ENCODE measurements around the gene ZNF550.

The ZNF550 gene

DNA sequence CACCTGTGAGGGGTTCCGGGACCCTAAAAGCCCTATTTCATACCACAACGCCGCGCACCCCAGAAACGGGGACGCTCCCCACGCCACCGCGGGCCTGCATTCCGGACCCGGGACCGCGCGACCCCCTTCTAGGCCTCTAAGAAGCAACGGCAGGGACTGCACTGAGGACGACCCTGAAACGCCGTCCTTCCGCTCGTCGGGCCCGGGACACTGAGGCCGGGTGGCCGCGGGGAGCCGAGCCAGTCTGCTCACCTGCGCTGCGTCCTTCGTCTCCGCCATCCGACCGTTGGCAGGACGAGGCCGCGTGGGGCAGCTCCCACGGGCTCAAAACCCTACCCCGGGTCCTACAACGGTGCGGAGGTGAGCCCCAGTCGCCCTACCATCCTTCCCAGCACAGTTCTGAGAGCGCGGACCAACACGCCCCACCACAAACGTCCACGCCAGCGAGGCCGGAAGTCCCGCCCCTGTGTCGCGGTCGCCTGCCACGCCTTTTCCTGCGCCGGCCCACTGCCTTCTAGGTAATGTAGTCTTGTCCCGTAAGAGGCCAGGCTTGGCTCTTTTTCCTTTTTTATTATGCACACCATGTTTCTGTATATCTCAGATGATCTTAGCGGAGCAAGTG is at the start of gene ZNF550:
TSS of gene ZNF550 (minus strand) at position 460 of the 622 bp plus-strand sequence. CDS start at position 279, 181 bp downstream.
- DNase-seq (ENCODE audit: low spot score) (peak; percentile 92), FAIRE-seq (no peak)

DNA sequence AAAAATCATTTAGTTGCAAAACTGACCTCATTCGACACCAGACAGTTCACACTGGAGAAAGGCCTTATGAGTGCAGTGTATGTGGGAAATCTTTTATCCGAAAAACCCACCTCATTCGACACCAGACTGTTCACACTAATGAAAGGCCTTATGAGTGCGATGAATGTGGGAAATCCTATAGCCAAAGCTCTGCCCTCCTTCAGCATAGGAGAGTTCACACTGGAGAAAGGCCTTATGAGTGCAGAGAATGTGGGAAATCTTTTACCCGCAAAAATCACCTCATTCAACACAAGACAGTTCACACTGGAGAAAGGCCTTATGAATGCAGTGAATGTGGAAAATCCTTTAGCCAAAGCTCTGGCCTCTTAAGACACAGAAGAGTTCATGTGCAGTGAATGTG is 47.3 kb upstream of the ZNF550 start:
- FAIRE-seq (no peak), DNase-seq (ENCODE audit: low spot score) (no peak)

DNA sequence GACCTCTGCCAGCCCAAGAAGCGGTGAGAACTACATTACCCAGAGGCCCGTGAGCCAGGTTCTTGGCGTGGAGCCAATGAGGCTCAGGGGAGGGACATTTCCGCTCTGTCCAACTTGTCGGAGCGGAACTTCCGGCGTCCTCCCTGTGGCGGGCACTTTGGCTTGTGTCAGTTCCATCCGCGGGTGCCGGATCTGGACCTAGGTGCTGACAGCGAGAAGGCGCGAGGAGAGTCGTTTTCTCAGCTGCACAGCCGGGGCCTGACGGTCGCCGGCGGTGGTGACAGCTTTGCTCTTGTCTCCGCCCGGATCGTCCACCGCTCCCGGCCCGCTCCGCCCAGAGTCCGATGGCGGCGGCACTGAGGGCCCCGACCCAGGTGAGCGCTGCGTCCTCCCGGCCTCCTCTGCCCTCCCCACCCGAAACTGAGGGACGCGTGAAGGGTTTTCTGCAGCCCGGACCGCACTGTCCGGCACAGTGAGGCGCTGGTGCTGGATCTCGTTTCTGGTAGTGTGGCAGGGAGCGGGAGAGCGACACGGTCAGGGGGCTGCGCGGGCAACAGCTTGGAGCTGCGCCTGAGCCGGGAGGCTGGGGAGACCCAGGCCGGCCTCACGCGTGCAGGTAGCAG is 40.2 kb upstream of the ZNF550 start, which contains the start of gene ZNF530:
TSS of gene ZNF530 (plus strand) at position 125 of the 623 bp plus-strand sequence. CDS start 4,461 bp downstream, outside the sequence.
- DNase-seq (ENCODE audit: low spot score) (peak; percentile 92), FAIRE-seq (peak; percentile 77)

DNA sequence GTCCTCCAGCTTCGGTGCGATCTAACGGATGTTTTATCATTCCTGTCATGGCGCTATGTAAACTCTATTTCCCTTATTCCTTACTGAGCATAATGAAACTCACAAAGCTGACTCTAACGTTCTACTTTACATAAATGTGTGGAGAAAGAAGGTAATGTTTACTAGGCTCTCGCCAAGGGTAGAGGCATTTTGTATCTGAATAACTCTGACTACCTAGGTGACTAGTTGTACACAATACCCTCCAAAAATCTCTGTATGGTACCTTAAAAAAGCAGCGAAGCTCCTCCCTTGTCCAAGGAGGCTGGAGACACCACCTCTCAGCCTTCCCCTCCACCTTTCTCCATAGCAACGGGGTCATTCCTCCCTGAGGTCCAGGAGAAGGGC is 39.7 kb upstream of the ZNF550 start:
- FAIRE-seq (no peak), DNase-seq (ENCODE audit: low spot score) (no peak)

DNA sequence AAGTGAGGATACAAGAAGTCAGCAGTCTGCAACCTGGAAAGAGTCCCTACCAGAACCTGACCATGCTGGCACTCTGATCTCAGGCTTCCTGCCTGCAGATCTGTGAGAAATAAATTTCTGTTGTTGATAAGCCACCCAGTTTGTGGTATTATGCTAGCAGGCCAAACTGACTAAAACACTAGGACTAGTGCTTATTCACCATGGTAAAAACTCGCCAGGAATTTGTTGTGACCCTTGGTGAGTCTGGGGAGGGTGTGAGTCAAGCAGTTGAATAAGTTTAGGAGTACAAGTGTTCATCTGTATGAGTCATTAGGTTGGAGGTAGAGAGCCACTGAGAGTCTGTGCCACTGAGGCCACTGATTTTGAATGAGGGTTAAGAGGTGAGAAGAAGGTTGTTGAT is 27.9 kb upstream of the ZNF550 start:
- FAIRE-seq (peak; percentile 37), DNase-seq (ENCODE audit: low spot score) (peak; percentile 41)

DNA sequence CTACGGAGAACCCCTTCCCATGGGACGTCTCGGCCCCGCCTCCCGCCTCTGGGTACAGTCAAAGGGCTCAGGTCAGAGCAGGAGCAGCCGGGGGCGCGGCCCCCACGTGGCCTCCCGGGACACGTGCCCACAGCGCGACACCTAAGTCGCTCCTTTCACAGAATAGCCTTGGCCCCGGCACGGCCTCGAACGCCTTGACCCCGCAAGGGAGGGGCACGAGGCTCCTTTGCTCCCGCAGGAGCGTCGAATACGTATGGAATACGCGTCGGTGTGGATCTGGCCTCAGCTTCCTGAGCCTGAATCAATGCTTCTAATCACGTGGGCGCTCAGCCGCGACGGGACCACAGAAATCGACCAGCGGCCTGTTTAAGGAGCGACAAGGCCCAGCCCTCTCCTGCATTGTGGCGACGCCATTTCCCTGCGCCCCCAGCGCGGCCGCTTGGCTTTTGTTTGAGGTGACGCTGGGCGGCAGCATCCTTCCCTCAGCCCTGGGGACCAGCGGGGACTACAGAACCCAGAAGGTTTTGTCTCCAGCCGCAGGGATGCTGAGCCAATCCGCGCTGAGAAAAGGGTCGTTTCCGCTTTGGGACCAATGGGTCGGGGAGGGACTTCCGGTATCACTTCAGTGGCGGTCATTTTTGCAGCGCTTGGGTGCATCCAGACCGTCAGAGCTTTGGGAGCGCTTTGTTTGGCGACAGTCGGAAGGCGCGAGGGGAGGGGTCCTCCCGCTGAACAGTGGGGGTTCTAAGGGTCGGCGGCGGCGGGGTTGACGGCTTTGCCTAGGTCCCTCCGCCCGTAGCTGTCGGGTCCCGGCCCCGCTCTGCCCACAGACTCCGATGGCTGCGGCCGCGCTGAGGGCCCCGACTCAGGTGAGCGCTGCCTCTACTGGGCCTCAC is 24.1 kb upstream of the ZNF550 start, which contains the start of gene ZIK1:
TSS of gene ZIK1 (plus strand) at position 625 of the 896 bp plus-strand sequence. CDS start at position 837, 212 bp downstream.
- FAIRE-seq (no peak), DNase-seq (ENCODE audit: low spot score) (peak; percentile 89)

DNA sequence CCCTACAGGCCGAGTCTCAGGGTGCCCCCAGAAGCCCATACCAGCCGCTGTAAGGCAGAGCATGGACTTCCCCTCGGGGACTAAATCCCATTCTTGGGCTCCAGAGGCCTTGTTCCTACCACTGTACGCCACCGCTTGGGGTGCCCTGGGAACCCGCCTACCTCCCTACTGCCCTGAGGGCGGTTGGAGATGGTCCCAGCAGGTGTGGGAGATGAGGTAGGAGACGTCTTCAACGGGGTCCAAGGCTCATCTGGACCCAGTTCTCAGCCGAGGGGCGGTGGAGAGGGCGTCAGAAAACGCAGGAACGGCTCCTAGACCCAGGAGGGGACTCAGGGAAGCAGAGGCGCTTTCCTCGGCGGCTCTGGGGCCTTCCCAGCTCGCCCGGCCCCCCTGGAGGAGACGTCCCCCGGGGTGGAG is 23.4 kb upstream of the ZNF550 start:
- no peak for FAIRE-seq

DNA sequence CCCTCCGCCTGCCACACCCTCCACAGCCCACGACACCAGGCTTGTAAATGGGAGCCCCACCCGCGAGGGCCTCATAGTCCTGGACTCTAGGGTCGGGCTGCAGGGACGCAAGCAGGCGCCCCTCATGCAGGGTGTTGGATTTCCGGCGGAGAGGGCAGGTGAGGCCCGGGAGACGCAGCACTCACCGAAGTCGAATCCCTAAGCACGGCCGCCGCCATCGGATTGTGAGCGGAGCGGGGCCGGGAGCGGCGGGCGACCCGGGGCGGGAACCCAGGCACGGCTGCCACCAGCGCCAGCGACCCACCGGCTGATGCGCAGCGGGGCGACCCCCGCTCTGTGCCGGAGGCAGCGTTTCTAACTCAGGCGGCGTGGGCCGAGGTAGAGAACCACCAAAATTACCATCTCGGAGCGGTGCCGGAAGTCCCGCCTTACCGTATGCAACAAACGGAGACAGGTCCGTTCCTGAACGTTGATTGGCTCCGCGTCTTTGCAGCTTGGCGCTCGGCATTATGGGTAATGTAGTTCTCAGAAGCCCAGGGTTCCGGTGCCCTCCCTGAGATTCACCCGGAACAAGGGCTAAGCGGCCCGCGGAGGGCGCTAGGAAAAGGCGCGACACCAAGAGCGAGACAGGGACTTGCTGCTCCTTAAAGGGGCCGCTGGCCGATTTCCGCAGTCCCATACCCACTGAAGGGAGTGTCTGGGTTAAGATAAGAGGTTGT is 19.0 kb upstream of the ZNF550 start, which contains the start of gene ZNF416:
TSS of gene ZNF416 (minus strand) at position 425 of the 719 bp plus-strand sequence. CDS start at position 218, 207 bp downstream.
- FAIRE-seq = peak; percentile 95
- peak; percentile 98 for DNase-seq (ENCODE audit: low spot score)

More for the DNA sequence above, 23.4 kb upstream of the ZNF550 start:
- no peak for DNase-seq (ENCODE audit: low spot score)

DNA sequence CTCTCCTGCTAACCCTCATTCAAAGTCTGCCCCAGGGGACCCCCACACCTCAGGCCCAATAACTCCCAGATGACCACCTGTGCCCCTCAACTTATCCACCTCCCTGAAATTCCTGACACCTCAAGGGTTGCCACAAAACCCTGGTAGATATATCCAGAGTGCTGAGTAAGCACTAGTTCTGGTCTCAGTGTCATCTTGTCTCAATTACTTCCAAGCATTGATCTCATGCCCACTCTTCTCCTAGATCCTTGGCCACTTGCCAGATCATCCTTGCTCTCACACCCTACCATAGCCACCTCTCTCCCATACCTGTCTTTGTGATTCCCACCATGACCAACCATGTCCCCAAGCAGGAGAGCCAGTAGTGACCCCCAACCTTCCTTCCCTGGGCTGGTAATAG is 17.0 kb upstream of the ZNF550 start:
- DNase-seq (ENCODE audit: low spot score) = no peak
- no peak for FAIRE-seq

DNA sequence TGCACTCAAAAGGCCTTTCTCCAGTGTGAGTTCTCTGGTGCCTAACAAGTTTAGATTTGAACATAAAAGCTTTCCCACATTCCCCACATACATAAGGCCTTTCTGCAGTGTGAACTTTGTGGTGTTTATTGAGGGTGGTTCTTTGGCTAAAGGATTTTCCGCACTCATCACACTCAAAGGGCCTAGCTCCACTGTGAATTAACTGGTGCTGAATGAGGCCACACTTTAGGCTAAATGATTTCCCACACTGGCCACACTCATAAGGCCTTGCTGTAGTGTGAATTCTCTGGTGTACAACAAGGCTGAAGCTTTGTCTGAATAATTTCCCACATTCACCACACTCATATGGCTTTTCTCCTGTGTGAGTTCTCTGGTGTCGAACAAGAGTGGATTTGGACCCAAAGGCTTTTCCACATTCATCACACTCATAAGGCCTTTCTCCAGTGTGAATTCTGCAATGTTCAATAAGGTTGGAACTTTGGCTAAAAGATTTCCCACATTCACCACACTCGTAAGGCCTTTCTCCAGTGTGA is 12.8 kb upstream of the ZNF550 start:
- FAIRE-seq = no peak

DNA sequence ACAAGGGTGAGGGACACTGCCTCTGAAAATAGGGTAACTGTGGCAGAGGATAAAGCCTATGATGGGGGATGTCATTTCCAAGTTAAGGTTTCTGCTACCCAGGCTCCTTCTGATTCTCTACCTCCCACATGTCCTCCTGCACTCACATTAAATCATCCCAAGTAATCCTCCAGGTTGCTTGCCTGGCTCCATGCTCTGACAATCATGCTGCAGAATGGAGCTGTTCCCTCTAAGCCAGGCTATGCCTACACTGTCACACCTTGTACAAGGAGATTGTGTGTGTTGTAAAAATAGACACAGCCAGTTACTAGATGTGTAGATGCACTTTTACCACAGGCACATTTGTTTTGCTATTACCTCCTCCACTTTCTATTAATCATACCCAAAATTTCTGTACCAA is 11.0 kb upstream of the ZNF550 start:
- DNase-seq (ENCODE audit: low spot score) (no peak), FAIRE-seq (no peak)

More for the DNA sequence above, 12.8 kb upstream of the ZNF550 start:
- DNase-seq (ENCODE audit: low spot score) = no peak

DNA sequence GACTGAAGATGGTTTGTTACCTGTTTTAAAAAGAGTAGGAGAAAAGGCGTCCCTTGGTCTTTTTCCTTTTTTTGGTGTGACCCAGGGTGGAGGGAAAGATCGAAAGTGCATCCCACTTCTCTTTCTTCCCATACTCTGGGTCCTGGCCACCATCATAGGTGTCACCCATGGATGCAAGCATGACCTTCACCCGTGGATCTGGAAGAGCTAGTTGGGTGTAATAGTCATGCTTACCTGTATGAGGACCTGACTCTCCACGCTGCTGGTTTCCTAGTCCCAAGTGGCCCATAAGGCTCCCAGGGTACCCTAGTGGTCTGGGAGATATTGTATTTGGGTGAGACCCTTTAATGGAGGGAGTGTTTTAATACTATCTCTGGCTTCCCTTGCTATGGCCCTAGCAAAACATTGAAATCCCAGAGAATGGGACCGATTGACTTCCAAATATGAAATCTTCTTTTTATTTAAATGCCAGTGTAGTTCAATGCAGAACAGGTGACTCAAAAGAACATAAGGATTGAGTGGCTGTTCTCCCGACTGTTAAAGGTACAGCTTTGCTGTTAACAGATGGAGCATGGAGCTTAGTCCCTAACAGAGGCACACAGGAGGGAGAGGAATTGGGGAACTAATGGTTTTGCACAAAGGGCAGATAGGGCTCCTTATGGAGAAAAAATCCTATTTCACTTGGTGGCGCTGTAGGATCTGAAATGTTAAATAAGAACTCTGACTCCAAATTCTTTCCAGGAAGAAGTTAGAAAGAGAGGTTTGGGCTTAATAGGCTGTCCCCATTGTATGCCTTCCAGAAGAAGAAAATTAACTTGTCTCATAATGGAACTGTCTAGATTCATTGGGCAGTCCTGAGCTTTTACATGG is 7.0 kb upstream of the ZNF550 start:
- FAIRE-seq = no peak

DNA sequence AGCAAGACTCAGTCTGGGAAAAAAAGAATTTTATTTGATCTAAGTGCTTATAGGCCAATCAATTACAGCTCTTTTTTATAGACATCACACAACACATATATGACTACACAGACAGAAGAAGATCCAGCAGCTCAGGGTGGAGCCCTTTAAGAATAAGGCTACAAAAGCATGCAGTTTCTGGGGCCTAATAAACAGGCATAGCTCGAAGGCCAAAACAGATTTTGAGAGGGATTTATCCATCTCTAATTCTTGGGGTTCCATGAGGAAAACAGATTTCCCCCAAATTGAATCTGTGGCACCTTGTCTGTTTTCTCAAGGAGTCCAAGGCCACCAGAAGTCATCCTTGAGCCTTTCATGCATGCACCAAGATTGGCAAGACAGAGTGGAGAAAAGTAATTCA is 3.9 kb upstream of the ZNF550 start:
- DNase-seq (ENCODE audit: low spot score) (no peak), FAIRE-seq (no peak)

More for the DNA sequence above, 7.0 kb upstream of the ZNF550 start:
- no peak for DNase-seq (ENCODE audit: low spot score)

DNA sequence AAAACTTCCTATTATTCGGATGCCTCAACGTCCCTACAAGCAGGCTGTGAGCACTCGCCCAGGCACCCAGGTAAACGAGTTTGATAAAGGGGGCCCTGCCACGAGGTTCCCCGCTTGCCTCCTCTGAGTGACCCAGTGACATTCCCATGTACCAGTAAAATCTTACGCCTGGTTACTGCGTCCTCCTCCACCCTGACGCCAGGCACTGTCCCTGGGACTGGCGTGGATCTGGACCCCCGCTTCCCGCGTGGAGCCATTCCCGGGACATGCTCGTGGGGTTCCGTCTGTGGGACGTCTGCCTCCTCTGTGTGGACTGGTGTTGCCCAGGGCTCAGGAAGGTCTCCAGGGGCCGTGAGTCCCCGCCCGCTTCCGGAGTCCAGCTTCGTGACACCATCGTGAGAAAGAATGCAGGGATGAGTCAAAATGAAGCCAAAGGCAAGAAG is 407 bp upstream of the ZNF550 start:
- FAIRE-seq (no peak), DNase-seq (ENCODE audit: low spot score) (peak; percentile 62)

DNA sequence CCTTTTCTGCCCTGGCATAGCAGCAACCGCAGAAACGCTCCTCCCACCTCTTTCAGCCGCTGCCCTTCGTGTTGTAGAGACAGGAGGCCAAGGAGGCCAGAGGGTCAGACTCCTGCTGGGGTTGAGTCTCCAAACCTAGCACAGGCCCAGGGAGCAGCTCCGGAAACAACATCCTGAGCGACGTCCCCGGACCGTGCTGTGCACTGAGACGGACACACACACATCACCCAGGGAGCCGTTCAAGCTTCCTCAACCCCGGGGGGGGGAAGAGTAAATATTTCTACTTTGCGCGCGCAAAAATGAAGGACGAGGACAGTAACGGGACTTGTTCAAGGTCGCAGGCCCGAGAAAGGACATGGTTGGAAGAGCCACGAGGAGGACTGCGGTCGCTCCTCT is 657 bp downstream of the ZNF550 start:
- no peak for FAIRE-seq
- peak; percentile 36 for DNase-seq (ENCODE audit: low spot score)

DNA sequence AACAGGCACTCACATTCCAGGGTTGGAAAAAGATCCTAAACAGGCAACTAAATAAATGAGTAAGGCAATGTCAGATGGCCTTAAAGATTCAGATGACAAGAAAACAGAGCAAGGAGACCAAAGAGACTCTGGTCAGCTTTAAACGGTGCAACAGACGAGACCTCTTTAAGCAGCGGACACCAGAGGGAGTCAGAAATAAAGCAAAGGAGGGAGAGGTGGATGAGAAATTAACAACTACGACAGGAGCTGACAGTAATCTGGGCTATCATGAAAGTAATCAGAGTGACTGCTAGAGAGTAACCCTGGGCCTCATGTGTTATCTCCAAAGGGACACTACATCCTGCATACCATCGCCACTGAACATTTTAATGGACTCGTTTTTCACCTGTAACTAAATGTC is 1.1 kb downstream of the ZNF550 start:
- FAIRE-seq (no peak), DNase-seq (ENCODE audit: low spot score) (no peak)

DNA sequence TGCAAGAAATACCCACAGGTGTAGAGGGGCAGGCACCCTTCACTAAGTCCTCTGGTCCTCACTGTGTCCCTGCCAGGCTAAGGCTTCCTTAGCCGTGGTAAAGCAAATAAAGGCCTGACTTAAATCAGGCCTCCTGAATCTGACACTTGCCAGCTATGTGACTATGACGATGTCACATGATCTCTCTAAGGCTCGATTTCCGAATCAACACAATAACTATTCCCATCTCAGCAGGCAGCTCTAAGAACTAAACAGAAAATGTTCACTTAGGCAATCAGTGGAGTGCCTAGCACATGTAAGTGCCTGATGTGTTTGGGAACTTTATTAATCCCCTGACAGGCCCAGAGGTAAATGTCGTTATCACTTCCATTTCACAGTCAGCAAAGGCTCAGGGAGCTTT is 2.0 kb downstream of the ZNF550 start:
- FAIRE-seq (no peak), DNase-seq (ENCODE audit: low spot score) (no peak)

DNA sequence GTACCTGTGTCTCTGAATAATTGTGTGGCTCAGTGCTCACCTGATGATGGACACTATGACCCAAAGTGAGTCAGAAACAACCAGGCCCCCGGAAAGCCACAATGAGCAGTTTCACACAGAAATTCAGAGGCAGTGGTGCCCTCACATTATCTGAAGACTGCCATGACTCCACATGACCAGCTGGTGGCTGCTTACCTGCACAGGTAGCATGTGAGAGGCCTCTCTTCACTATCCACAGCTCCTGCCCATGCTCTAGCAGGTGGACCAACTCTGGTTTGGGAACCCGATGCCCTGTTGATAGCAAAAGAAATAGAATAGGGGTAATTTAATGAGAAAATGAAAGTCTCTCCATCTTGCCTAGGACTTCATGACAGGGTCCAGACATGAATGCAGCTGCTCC is 7.2 kb downstream of the ZNF550 start:
- DNase-seq (ENCODE audit: low spot score) (no peak), FAIRE-seq (no peak)

DNA sequence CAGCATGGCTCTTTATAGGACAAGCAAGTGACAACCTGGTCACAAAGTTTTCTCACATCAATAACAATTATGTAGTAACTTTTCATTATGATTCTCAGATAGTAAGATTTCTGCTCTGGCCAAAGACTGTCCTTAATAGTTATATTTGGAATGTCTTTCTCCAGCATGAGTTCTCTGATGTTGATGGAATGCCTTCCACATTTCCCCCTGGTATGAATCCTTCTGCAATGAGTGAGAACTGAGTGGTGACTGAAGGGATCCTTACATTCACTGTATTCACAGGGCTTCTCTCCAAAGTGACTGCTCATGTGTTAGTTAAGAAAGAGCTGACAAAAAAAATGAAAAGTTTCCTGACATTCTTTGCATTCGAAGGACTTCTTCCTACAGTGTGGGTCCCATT is 13.2 kb downstream of the ZNF550 start:
- DNase-seq (ENCODE audit: low spot score) (no peak), FAIRE-seq (no peak)

Measured in urothelium cell line (cell line).